ENCODE data around the gene RELT.

Gene RELT

GRCh38 chr11:73380897-73381410, 4.8 kb downstream of the RELT start:
- peak overlapping the region; percentile 88 for H3K4me2 ChIP-seq (ENCODE audit: low read length)
- H3K4me3 ChIP-seq (ENCODE audit: low read length): peak overlapping the region; percentile 80
- no peaks in the 10 kb centered on the region for H3K9me2 ChIP-seq (replicated peaks; ENCODE audit: control insufficient read depth, low read length)
- no peaks in the 10 kb centered on the region for H3K9me3 ChIP-seq (ENCODE audit: control insufficient read depth, insufficient read depth, low read length)
- peaks cover 28% of the 10 kb centered on the region for H3F3A ChIP-seq (ENCODE audit: control insufficient read depth, insufficient read depth)
- TF ChIP-seq, protein P1, sequence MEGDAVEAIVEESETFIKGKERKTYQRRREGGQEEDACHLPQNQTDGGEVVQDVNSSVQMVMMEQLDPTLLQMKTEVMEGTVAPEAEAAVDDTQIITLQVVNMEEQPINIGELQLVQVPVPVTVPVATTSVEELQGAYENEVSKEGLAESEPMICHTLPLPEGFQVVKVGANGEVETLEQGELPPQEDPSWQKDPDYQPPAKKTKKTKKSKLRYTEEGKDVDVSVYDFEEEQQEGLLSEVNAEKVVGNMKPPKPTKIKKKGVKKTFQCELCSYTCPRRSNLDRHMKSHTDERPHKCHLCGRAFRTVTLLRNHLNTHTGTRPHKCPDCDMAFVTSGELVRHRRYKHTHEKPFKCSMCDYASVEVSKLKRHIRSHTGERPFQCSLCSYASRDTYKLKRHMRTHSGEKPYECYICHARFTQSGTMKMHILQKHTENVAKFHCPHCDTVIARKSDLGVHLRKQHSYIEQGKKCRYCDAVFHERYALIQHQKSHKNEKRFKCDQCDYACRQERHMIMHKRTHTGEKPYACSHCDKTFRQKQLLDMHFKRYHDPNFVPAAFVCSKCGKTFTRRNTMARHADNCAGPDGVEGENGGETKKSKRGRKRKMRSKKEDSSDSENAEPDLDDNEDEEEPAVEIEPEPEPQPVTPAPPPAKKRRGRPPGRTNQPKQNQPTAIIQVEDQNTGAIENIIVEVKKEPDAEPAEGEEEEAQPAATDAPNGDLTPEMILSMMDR (IDR thresholded peaks at IDR 0.05; ENCODE audit: low read depth, low read length, poor library complexity, severe bottlenecking): no peak
- no peak for TF ChIP-seq EZH2phosphoT487 (IDR thresholded peaks at IDR 0.05; ENCODE audit: borderline replicate concordance, low read length)
- H3K27me3 ChIP-seq (ENCODE audit: control insufficient read depth, low read length): no peaks in the 10 kb centered on the region
- H3K79me2 ChIP-seq (ENCODE audit: control insufficient read depth, low read length): peaks cover 98% of the 10 kb centered on the region
- peak overlapping the region; percentile 92 for H3K27ac ChIP-seq (ENCODE audit: low read depth, low read length)
- peaks cover 88% of the 10 kb centered on the region for H3K4me1 ChIP-seq (ENCODE audit: control insufficient read depth, low read length)
- H4K20me1 ChIP-seq (ENCODE audit: control insufficient read depth, insufficient read depth, low read depth, low read length): peaks cover 21% of the 10 kb centered on the region
- H3K36me3 ChIP-seq (ENCODE audit: control insufficient read depth, low read length): peaks cover 75% of the 10 kb centered on the region

DNA sequence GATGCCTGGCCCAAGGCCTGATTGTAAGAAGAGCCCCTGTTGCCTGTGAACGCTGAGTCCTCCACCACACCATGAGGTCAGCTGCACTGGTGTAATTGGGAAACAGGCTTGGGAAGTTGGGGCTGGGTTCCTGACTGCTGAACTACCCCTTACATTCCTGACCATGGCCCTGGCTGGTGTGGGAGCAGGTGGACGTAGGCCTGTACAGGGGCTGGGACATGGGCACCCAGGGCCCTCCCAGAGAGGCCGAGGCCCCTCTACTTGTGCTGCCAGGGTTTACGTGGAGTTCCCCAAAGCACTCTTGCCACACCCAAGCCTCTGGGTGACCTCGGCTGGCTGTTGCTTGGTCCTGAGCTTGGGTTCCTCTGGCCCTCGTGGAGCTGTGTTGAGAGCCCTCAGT, 5.4 kb downstream of the RELT start:
- Histone ChIP-seq H3K4me3 (ENCODE audit: low read length) (peak overlapping the region; percentile 80), H3K9me2 (replicated peaks; ENCODE audit: control insufficient read depth, low read length) (no peaks in the 10 kb centered on the region), H3K36me3 (ENCODE audit: control insufficient read depth, low read length) (peaks cover 79% of the 10 kb centered on the region), H3K27ac (ENCODE audit: low read depth, low read length) (peak overlapping the region; percentile 92), H3K9me3 (ENCODE audit: control insufficient read depth, insufficient read depth, low read length) (no peaks in the 10 kb centered on the region), H4K20me1 (ENCODE audit: control insufficient read depth, insufficient read depth, low read depth, low read length) (peaks cover 21% of the 10 kb centered on the region), H3K79me2 (ENCODE audit: control insufficient read depth, low read length) (peaks cover 100% of the 10 kb centered on the region), H3K4me2 (ENCODE audit: low read length) (peak overlapping the region; percentile 88), H3K27me3 (ENCODE audit: control insufficient read depth, low read length) (no peaks in the 10 kb centered on the region), H3F3A (ENCODE audit: control insufficient read depth, insufficient read depth) (peaks cover 28% of the 10 kb centered on the region), H3K4me1 (ENCODE audit: control insufficient read depth, low read length) (peaks cover 94% of the 10 kb centered on the region)
- no peak for TF ChIP-seq EZH2phosphoT487 (IDR thresholded peaks at IDR 0.05; ENCODE audit: borderline replicate concordance, low read length)
- TF ChIP-seq, protein P1 (IDR thresholded peaks at IDR 0.05; ENCODE audit: low read depth, low read length, poor library complexity, severe bottlenecking): no peak

GRCh38 chr11:73382183-73382582, 6.0 kb downstream of the RELT start:
- no peaks in the 10 kb centered on the region for H3K27me3 ChIP-seq (ENCODE audit: control insufficient read depth, low read length)
- H3K4me2 ChIP-seq (ENCODE audit: low read length): peak overlapping the region; percentile 88
- H3F3A ChIP-seq (ENCODE audit: control insufficient read depth, insufficient read depth): peaks cover 28% of the 10 kb centered on the region
- H3K9me2 ChIP-seq (replicated peaks; ENCODE audit: control insufficient read depth, low read length): no peaks in the 10 kb centered on the region
- peaks cover 100% of the 10 kb centered on the region for H3K79me2 ChIP-seq (ENCODE audit: control insufficient read depth, low read length)
- TF ChIP-seq, protein P1 (IDR thresholded peaks at IDR 0.05; ENCODE audit: low read depth, low read length, poor library complexity, severe bottlenecking): no peak
- TF ChIP-seq EZH2phosphoT487 (IDR thresholded peaks at IDR 0.05; ENCODE audit: borderline replicate concordance, low read length): no peak
- peak overlapping the region; percentile 80 for H3K4me3 ChIP-seq (ENCODE audit: low read length)
- H3K9me3 ChIP-seq (ENCODE audit: control insufficient read depth, insufficient read depth, low read length): no peaks in the 10 kb centered on the region
- H3K4me1 ChIP-seq (ENCODE audit: control insufficient read depth, low read length): peaks cover 100% of the 10 kb centered on the region
- peaks cover 76% of the 10 kb centered on the region for H3K36me3 ChIP-seq (ENCODE audit: control insufficient read depth, low read length)
- peak overlapping the region; percentile 92 for H3K27ac ChIP-seq (ENCODE audit: low read depth, low read length)
- H4K20me1 ChIP-seq (ENCODE audit: control insufficient read depth, insufficient read depth, low read depth, low read length): peaks cover 21% of the 10 kb centered on the region

Measured in DOHH2 (cell line).